HG03571 (cell line): Measurements from ENCODE around the gene DDX3Y.

Source experiments
- ATAC-seq: cut with Tn5 transposase; IDR thresholded peaks from one replicate; pipeline ENCODE4 v1.9.1; 2021; ENCODE audit not compliant: unreplicated experiment

DDX3Y gene

GRCh38 chrY:12904618-12905516, at the start of gene DDX3Y:
TSS of gene DDX3Y (plus strand) at chrY:12904868. CDS start at chrY:12904937, 69 bp downstream.
- peak; percentile 90 for ATAC-seq

- no peak for ATAC-seq
Measured at GRCh38 chrY:12855791-12856275, 48.8 kb upstream of the DDX3Y start.

- ATAC-seq: no peak
Measured at GRCh38 chrY:12867960-12868359, 36.7 kb upstream of the DDX3Y start.

- no peak for ATAC-seq
Measured at GRCh38 chrY:12896973-12897372, 7.7 kb upstream of the DDX3Y start.

- ATAC-seq: no peak
Measured at GRCh38 chrY:12898604-12899003, 6.1 kb upstream of the DDX3Y start.

- peak; percentile 41 for ATAC-seq
Measured at GRCh38 chrY:12905517-12905872, 827 bp downstream of the DDX3Y start.

- ATAC-seq: no peak
Measured at GRCh38 chrY:12905895-12906294, 1.2 kb downstream of the DDX3Y start.

- no peak for ATAC-seq
Measured at GRCh38 chrY:12913541-12913940, 8.9 kb downstream of the DDX3Y start.

- ATAC-seq: no peak
Measured at GRCh38 chrY:12928043-12928442, 23.4 kb downstream of the DDX3Y start.

- no peak for ATAC-seq
Measured at GRCh38 chrY:12941725-12942687, 37.3 kb downstream of the DDX3Y start.
